ENCODE data around the gene LRMDA. TPM values are rescaled to one million over a fixed set of nuclear protein-coding genes. Genes with fewer than 3 reads are reported as not detected.

LRMDA gene
- polyA plus RNA-seq, 1 donor from 2014 or later = not detected

DNA sequence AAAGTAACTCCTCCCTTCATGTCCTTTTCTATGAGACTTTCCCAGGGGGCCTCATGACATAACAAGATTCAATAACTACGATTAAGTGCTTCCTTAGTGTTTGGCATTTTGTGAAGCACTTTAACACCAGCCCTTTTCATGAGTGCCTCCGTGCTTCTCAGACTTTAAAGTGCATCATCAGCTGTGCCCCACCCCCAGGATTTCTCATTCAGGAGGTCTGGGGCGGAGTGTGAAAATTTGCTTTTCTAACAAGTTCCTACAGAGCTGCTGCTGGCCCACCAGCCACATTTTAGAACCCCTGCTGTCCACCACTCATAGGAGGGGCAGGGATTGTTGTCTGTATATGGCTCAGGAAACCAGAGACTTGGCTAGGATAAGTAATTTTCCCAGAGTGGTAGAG, 445.3 kb downstream of the LRMDA start:
- Mint-ChIP-seq H3K27ac (no peak overlapping the region), H3K36me3 (no peaks in the 10 kb centered on the region), H3K27me3 (no peaks in the 10 kb centered on the region), H3K4me3 (no peak overlapping the region), H3K9me3 (peaks cover 0 to 2% (median 0%) of the 10 kb centered on the region in 3 donors), H3K4me1 (no peaks in the 10 kb centered on the region)

DNA sequence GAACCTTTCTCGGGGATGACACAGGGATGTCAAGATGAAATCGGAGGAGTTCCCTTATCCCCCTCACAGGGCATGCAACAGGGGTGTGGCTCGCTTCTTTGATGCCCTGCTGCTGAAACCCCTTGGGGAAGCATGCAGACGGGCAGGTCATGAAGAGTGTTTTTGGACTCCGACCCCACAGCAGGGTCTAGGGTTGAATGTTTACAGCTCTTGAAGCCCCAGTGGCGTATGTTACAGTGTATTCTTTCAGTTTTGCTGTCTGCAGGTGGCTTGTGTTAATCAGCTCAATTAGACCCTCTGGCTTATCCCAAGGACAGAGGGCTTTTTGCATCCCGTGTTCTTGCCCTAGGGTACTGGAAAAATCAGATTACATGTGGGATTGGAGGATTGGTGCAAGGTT, 446.5 kb downstream of the LRMDA start:
- peaks cover 0 to 1% (median 0%) of the 10 kb centered on the region in 3 donors for H3K4me1 Mint-ChIP-seq
- no peaks in the 10 kb centered on the region for H3K27me3 Mint-ChIP-seq
- H3K27ac Mint-ChIP-seq = peak overlapping the region in 2 of 3 donors; percentile 19 to 48

DNA sequence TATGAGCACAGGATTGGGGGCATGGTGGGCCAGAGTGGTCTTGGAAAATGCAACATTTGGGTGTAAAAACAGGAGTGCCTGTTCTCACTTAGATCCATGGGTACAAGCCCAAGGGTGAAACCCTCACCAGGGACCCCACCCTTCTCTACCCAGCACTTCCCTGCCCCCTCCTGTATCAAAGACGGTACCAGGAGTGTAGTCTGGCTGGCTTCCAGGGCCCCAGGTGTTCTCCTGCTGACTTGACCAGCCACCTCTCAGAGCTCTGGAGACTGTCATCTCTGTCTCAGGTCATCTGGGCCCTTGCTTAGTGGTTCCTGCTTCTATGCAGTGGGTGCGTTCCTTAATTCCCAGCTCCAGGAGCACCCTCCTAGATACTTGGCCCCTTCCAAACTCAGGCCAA, 447.2 kb downstream of the LRMDA start:
- H3K36me3 Mint-ChIP-seq = no peaks in the 10 kb centered on the region
- H3K9me3 Mint-ChIP-seq = peaks cover 0 to 2% (median 0%) of the 10 kb centered on the region in 3 donors
- H3K27ac Mint-ChIP-seq = peak overlapping the region in 1 of 3 donors; percentile 48
- H3K4me1 Mint-ChIP-seq = peaks cover 0 to 1% (median 0%) of the 10 kb centered on the region in 3 donors
- H3K27me3 Mint-ChIP-seq = no peaks in the 10 kb centered on the region
- H3K4me3 Mint-ChIP-seq = no peak overlapping the region

More for the DNA sequence above, 446.5 kb downstream of the LRMDA start:
- Mint-ChIP-seq H3K9me3 (peaks cover 0 to 2% (median 0%) of the 10 kb centered on the region in 3 donors), H3K36me3 (no peaks in the 10 kb centered on the region), H3K4me3 (no peak overlapping the region)

DNA sequence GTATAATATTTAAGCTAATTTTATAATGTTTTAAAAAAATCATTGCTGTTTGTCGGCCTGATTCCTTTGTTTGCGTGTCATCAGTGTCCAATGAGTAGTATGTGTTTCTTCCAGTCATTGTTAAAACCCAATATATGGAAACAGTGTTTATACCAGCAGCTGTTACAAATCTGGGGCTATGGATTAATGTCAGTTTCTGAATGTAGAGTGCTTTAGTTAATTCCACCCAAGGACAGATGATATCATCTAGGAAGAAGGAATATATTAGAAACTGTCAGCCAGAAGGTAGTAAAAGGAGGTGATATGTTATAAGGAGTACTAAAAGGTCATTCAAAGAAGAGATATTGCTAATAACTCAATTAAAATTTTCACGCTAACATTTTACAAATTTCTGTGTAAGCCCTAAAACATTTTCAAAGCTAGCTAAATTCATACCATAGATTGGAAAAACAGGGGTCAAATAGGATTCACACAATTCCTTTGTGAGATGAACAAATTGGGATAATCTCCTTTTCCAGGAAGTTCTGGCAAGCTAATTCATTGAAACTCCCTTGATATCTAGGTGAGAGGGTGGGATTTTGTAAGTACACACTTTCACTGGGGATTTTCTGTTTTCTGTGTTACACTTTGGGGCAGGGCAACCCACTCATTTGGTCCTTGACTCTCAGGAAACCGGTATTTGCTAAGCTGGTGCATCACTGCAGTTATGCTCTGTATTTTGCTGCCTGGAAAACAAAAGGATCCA, 448.8 kb downstream of the LRMDA start:
- Mint-ChIP-seq H3K27ac (no peak overlapping the region), H3K27me3 (no peaks in the 10 kb centered on the region), H3K9me3 (peaks cover 0 to 2% (median 0%) of the 10 kb centered on the region in 3 donors), H3K4me3 (no peak overlapping the region), H3K36me3 (no peaks in the 10 kb centered on the region), H3K4me1 (peaks cover 0 to 1% (median 0%) of the 10 kb centered on the region in 3 donors)

DNA sequence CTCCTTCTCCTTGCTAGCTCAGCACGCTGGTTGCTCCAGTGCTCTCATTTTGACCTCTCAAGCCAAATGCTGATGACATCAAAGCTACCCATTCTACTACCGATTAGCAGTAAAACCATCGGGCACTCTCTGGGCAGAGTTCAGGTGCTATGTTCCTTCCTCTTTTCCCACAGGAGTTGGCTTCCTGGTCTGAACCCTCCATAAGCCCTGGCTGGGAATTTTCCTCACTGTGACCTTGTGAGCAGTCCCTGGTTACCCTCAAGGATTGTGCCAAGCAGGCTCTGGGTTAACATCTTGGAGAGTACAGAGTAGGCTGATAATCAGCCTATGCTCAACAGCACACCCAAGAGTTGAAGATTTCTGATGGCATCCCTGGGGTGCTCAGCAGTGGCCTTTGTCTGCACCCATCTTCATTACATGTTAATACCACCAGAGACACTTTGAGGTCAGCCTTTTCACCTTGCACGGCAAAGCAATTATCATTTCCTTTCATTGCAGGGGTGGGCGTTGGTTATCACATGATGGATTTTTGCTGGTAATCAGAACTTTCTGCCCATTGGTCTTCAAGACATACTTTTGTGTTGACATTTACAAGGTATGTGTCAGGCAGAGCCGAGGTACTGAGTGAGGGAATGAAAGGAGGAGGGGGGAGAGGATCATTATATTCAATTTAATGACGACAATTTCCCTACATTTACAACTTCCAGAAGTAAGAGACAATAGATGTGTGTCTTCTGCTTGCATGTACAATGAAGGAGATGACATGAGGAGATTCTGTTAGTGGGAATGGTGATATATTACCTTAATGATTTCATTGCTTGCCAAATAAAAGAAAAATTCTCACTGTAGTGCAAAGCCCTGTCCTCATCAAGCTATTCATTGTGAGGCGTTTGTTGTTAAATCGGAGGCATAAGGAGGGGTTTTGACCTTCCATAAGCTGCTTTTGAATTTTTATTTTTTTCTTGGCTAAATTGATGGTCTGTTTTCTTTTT, 452.0 kb downstream of the LRMDA start:
- Mint-ChIP-seq H3K4me3 (no peak overlapping the region), H3K9me3 (peaks cover 0 to 2% (median 2%) of the 10 kb centered on the region in 3 donors), H3K4me1 (peaks cover 0 to 1% (median 0%) of the 10 kb centered on the region in 3 donors)

DNA sequence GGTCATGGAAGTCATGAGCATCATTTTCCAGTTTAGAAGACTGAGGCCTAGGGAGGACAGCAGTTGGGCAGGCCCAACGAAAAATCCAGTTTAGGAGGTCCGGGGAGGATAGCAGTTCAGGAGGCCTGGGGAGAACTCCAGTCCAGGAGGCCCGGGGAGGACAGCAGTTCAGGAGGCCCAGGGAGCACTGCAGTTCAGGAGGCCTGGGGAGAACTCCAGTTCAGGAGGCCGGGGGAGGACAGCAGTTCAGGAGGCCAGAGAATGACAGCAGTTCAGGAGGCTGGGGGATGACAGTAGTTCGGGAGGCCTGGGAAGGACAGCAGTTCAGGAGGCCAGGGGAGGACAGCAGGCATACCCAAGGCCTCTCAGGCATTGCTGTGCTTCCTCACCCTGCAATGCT, 453.4 kb downstream of the LRMDA start:
- no peaks in the 10 kb centered on the region for H3K36me3 Mint-ChIP-seq
- H3K9me3 Mint-ChIP-seq = peaks cover 0 to 2% (median 0%) of the 10 kb centered on the region in 3 donors
- no peak overlapping the region for H3K4me3 Mint-ChIP-seq
- peaks cover 0 to 1% (median 0%) of the 10 kb centered on the region in 3 donors for H3K4me1 Mint-ChIP-seq
- no peaks in the 10 kb centered on the region for H3K27me3 Mint-ChIP-seq
- H3K27ac Mint-ChIP-seq = no peak overlapping the region

More for the DNA sequence above, 452.0 kb downstream of the LRMDA start:
- Mint-ChIP-seq H3K36me3 (no peaks in the 10 kb centered on the region), H3K27ac (no peak overlapping the region), H3K27me3 (no peaks in the 10 kb centered on the region)

DNA sequence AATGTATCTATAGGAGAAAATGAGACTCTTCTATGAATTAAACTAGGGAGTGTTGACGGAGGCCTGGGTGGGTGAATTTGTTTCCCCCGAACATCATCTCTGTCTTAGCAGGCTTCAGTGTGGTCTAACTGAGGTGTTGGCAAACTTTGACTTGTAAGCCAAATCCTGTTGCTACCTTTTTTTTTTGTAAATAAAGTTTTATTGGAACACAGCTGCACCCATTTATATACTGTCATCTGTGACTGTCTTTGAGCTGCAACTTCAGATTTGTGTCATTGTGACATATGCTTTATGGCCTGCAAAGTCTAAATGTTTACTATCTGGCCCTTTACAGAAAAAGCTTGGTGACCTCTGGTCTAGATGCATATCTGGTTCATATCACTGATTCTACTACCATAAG, 455.9 kb downstream of the LRMDA start:
- H3K4me1 Mint-ChIP-seq = no peaks in the 10 kb centered on the region
- H3K27ac Mint-ChIP-seq = no peak overlapping the region
- peaks cover 0 to 2% (median 0%) of the 10 kb centered on the region in 3 donors for H3K9me3 Mint-ChIP-seq
- H3K4me3 Mint-ChIP-seq = no peak overlapping the region
- H3K27me3 Mint-ChIP-seq = no peaks in the 10 kb centered on the region
- H3K36me3 Mint-ChIP-seq = peaks cover 3% of the 10 kb centered on the region

DNA sequence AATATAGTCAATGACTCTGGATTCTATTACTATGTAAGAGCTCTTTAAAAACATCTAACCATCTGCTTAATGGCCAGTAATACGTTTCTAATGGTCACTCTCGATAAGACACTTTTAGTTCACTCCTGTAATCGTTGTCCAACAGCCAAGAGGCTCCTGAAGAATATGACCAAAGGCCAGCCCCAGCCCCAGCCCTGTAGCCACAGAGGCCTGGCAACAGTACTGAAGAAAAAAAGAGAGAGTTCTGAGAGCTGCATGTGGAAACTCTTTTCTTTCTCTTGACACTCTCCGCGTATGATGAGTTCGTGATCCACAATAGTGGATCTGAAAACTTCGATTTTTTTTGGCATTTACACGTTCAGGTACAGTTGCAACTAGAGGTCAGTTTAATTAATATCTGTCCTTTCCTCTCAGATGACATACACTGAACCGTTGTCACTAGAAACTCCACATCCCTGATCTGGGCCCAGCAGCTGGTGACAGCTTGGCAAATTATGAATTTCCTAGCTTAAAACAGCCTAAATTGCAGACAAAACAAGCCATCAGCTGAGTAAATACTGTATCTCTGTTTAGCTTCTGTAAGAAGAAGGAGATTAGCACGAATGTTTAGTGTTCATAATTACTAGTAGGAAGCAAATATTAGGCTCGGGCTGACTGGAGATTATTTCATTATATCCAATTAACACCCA, 456.7 kb downstream of the LRMDA start:
- H3K27me3 Mint-ChIP-seq = no peaks in the 10 kb centered on the region
- no peak overlapping the region for H3K27ac Mint-ChIP-seq
- H3K4me3 Mint-ChIP-seq = no peak overlapping the region
- H3K4me1 Mint-ChIP-seq = no peaks in the 10 kb centered on the region
- H3K36me3 Mint-ChIP-seq = peaks cover 3% of the 10 kb centered on the region
- H3K9me3 Mint-ChIP-seq = peaks cover 0 to 2% (median under 1%) of the 10 kb centered on the region in 3 donors

DNA sequence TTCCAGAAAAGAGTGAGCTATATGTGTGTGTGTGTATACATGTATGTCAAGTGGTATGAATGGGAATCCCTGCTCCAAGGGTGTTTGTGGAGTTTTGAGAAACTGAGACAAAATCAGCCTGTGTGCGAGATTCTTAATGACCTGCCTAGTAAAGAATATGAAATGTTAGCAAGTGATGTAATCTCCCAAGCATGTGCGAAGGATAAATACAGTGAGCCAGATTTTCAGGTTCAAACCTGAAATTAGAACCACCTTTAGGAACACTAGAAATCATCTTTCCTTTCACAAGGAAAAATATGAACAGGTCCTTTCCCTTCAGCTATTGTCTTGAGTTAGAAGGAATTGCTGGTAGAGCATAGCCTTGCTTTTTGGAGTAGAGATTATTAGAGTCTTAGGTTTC, 457.6 kb downstream of the LRMDA start:
- Mint-ChIP-seq H3K4me3 (no peak overlapping the region), H3K36me3 (peaks cover 3% of the 10 kb centered on the region), H3K4me1 (no peaks in the 10 kb centered on the region), H3K27ac (no peak overlapping the region), H3K27me3 (no peaks in the 10 kb centered on the region), H3K9me3 (peaks cover 0 to 3% (median 2%) of the 10 kb centered on the region in 3 donors)

DNA sequence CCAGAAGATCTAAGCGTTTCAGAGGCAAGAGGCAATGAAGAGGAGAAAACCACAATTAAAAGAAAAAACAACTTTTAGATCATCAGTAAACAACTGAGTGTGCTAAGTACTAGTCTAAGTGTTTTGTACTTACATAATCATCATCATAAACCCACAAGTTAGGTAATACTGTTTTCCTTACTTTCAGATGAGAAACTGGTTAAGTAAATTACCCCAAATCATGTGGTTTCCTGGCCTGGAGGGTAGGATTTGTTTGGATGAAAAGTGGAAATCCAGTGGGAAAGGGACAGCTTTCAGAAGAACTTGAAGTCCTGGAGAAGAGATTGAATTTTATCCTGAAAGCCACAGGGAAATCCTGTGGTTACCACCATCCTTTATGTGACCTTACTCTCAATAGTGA, 463.3 kb downstream of the LRMDA start:
- Mint-ChIP-seq H3K4me1 (no peaks in the 10 kb centered on the region), H3K9me3 (peaks cover 0 to 3% (median 0%) of the 10 kb centered on the region in 3 donors), H3K36me3 (peaks cover 3% of the 10 kb centered on the region), H3K27me3 (no peaks in the 10 kb centered on the region), H3K4me3 (no peak overlapping the region), H3K27ac (no peak overlapping the region)

DNA sequence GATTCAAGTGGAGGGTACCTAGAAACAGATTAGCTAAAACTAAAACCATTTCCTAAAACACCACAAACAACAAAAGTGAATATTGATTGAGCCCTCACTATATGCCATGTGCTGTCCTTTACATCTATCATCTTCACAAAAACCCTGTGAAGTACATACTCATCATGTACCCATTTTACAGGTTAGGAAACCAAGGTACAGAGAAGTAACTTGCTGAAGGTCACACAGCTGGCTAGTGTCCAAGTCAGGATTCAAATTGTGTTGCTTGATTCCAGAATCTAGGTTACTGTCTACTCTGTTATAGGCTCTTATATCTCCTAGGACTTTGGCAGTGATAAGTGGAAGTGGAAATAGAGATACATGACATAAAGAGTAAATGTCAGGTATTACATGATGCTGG, 463.8 kb downstream of the LRMDA start:
- H3K4me1 Mint-ChIP-seq = no peaks in the 10 kb centered on the region
- no peak overlapping the region for H3K4me3 Mint-ChIP-seq
- peaks cover 2% of the 10 kb centered on the region for H3K36me3 Mint-ChIP-seq
- no peaks in the 10 kb centered on the region for H3K27me3 Mint-ChIP-seq
- H3K27ac Mint-ChIP-seq = no peak overlapping the region
- H3K9me3 Mint-ChIP-seq = peaks cover 0 to 3% (median 0%) of the 10 kb centered on the region in 3 donors

DNA sequence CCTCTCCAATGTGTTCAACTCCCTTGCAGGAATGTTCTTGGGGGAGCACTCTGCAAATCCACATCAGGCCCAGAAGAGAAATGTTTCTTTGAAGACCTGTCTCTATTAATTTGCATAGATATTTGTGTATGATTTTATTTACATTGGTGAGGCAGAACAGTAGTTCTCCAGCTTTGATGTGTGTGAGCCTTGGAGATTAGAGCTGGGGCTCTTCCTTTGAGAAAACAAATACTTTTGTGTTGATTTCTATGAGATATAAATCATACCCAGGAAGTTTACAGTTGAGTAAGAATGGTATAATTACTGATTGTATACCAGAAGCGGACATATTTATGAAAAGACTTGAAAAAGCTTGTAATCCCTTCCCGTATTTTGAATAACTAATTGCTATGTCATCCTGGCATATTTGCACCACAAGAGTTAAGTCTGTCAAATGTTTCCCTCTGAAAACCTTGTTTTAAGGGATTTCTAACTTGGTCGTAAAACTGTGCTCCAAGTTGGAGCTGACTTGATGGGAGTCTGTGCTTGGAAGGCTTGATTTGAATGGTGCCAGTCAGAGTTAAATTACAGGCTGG, 468.5 kb downstream of the LRMDA start:
- no peaks in the 10 kb centered on the region for H3K36me3 Mint-ChIP-seq
- no peaks in the 10 kb centered on the region for H3K4me1 Mint-ChIP-seq
- no peaks in the 10 kb centered on the region for H3K27me3 Mint-ChIP-seq
- no peak overlapping the region for H3K27ac Mint-ChIP-seq
- no peak overlapping the region for H3K4me3 Mint-ChIP-seq
- H3K9me3 Mint-ChIP-seq = peaks cover 0 to 2% (median 0%) of the 10 kb centered on the region in 3 donors

DNA sequence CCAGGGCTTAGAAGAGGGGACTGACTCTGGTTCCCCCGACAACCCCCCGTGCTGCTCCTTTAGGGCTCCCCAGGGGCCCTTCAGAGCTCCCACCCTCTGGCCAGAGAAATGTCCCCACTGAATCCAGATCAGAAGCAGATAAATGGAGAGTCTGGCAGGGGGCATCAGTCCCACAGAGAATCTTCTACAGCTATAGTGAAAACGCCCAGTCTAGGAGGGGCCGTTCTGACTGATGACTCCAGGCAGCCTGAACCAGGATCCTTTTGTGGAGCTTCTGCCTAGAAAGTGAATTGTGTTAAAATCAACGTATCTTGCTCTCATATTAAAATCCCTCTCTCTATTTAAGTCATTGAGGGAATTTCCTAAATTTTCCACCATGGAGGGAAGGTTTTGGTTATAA, 471.4 kb downstream of the LRMDA start:
- Mint-ChIP-seq H3K9me3 (peaks cover 0 to 2% (median 0%) of the 10 kb centered on the region in 3 donors), H3K36me3 (no peaks in the 10 kb centered on the region), H3K4me3 (no peak overlapping the region), H3K4me1 (no peaks in the 10 kb centered on the region), H3K27me3 (peaks cover 3% of the 10 kb centered on the region), H3K27ac (no peak overlapping the region)

DNA sequence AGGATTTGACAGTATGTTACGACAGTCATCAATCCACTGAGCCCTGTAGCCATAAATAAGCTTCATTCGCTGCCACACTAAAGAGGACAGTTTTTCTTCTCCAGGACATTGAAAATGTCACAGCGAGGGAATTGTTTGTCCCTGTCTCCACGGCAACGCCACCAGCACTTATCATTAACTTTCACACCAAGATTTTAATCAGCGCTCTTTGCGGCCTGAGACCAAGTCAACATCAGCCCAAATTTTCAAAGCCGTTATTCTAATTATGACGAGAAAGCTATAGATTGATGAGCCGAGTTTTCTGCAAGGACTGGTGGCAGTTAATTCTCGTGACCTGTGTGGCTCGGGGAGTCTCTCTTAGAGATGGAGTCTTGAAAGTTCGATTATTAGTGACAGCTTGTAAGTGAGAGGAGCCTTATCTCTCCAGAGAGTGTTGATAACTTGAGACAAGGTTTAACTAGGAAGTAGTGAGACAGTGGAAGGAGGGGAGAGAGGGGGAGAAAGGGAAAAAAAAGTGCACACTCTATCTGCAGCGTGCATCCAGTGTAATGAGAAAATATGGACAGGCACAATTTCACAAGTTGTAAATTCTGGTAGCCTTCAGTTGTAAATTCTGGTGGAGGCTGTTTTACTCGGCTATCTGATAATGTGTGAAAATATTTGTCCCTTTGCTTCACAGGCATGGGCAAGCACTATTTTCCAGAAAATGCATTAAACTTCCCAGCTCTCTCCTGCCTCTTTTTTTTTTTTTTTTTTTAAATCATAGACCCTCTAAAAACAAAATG, 473.3 kb downstream of the LRMDA start:
- no peaks in the 10 kb centered on the region for H3K4me1 Mint-ChIP-seq
- no peaks in the 10 kb centered on the region for H3K36me3 Mint-ChIP-seq
- peaks cover 5% of the 10 kb centered on the region for H3K27me3 Mint-ChIP-seq
- H3K9me3 Mint-ChIP-seq = peaks cover 0 to 2% (median 0%) of the 10 kb centered on the region in 3 donors
- no peak overlapping the region for H3K27ac Mint-ChIP-seq
- no peak overlapping the region for H3K4me3 Mint-ChIP-seq

Data from IgD-negative memory B cell (primary cell).